GM12892 (cell line): ENCODE results near the gene GPR35.

Experiments used
- POLR2A ChIP-seq: IDR thresholded peaks from 2 replicates; pipeline ENCODE4 v1.6.1; 2011; ENCODE audit warnings: low read depth, low read length, control low read depth
- POLR2AphosphoS5 ChIP-seq: IDR thresholded peaks from 2 replicates; pipeline ENCODE4 v1.6.1; 2011; ENCODE audit warnings: low read depth, low read length, control low read depth

DNA sequence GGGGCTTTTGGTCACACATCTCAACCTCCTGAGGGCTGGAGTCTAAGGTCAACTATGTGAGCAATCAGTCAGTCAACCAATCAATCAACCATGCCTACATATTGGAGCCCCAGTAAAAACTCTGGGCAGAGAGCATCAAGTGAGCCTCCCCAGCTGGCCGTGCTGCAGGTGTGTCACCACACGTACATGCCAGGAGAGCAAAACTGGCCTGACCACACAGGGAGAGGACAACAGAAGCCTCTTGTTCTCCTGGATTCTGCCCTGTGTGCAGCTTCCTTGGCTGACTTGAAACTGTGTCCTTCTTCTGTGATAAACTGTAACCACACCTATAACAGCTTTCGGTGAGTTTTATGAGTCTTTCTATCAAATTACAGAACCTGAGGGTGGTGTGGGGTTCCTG lies 25.9 kb downstream of the GPR35 start:
- TF ChIP-seq POLR2A (no peak), POLR2AphosphoS5 (no peak)
